Activated CD4-positive, CD25-positive, alpha-beta regulatory T cell treated with anti-CD3 and anti-CD28 coated beads, Interleukin-2, amount 50 U/mL, for 24 hours (primary cell): ENCODE data around the gene FAM20A.
"Not testable (repeated sequence)": the region's sequence is repeated elsewhere in the genome, so short reads cannot be mapped to it uniquely, and the experiment has no call there.

Experiments
- ATAC-seq, 2 donors: fragments of 150-1000 bp; cut with Tn5 transposase; one replicate each; pipeline ENCODE4 v1.10.0; 2021; ENCODE audit warnings: mild to moderate bottlenecking in 1 of 2, moderate library complexity in 1 of 2

FAM20A gene

DNA sequence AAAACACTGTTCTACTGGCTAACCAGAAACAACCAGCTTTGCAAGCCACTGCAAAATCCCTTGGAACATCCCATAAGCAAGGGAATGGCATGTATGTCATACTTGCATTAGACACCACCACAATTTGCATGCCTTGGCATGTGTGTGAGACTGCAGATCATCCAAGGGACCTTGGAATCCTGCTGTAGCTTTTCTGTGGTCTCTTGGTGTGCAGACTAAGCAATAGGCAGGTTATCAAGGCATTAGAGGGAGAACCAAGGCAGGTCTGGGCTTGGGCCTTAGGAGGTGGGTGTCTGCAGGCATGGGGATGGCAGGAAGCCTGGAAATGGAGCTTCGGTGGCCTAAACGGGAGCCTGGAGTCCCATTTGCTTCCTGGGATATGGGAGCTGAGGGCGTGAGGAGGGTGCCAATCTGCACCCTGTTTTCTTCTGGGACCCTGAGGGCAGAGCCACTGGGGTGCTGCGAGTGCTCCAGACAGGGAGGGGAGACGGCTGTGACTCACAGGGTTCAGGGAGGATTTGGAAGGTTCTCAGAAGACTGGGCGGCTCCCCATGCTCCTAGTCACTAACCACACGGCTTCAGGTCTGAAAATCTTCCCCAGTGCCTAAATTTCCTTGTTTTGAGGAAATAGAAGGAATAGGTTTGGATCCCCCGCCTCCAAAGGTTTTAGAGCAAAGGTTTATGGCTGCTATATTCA, 36.6 kb downstream of the FAM20A start:
- no peak for ATAC-seq

DNA sequence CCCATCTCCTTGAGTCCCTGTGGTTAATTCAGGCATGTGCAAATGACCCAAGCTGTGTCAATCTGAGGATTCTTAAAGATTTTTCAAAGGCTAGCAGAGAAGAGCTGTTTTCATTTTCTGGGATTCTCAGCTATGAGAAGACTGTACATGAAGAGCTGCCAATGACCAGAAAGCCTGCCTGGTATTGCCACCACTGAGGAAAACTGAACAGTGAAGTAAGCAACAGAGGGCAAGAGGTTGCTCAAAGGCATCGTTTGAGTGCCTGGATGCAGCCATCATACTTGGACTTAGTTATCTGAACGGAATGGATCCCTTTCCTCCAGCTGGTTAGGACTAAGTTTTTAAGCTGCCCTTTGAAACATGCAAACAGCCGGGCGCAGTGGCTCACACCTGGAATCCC, 38.4 kb downstream of the FAM20A start:
- no peak for ATAC-seq

DNA sequence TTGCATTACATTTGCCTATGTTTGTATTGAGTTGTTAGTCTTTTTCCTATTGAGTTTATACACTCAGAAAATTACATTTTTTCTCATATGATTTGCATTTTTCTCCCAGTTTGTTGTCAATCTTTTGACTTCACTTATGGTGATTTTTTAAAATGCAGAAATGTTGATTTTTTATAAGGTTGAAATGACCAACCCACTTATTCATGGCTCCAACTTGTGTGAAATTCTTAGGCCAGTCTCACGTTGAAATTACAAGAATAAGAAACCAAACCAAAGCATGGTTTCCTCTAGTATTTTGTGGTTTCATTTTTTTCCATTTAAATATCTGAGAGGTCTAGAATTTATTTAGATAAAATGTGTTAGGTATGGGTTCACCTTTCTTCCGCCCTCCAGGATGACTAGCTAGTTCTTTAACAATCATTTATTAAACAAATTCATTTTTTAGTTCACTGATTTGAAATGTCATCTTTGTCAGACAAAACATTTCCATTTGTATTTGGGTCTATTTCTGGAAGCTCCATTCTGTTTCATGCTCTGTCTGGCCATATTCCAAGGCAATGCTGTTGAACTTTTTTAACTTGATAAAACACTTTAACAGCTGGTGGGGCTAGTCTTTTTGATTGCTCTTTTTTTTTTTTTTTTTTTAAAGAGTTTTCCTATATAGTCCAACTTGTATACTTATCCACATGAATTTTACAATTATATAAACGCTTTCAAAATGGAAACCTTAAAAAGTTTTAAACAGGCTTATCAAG, 40.0 kb downstream of the FAM20A start:
- no peak for ATAC-seq

DNA sequence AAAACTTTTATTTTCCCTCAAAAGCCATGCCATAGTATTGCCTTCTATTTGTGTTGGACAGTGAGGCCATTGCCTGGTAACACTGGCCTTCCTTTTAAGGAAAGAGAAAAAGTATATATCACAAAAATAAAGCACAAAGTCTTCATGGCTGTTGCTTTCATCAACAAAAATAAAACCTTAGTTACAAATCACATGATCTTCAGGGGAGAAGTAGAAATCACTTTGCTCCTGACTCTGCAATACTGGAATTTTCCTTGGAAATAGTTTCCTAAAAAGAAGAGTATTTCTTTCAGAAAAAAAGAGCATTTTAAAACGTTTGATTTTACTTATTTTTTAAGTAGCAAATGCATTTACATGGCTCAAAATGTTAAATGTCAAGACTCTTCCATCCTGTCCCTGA, 41.9 kb downstream of the FAM20A start:
- no peak for ATAC-seq

DNA sequence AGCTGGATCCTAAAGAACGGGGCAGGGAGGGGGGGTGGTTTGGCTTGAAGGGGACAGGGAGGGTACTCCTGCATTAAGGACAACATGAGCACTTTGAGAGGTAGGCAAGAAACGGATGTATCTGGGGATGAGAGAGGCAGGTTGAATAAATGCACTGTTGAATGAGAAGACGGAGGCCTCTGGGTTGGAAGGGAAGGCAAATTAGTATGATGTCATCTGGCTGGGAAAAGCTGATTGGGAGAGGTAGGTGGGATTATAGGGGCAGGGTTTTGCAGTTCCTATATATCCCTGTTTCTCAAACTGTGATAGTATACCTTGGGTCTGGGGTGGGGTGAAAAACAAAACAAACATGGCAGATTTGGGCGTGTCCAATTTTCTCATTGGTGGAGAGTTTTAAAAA, 44.6 kb downstream of the FAM20A start:
- no peak for ATAC-seq

DNA sequence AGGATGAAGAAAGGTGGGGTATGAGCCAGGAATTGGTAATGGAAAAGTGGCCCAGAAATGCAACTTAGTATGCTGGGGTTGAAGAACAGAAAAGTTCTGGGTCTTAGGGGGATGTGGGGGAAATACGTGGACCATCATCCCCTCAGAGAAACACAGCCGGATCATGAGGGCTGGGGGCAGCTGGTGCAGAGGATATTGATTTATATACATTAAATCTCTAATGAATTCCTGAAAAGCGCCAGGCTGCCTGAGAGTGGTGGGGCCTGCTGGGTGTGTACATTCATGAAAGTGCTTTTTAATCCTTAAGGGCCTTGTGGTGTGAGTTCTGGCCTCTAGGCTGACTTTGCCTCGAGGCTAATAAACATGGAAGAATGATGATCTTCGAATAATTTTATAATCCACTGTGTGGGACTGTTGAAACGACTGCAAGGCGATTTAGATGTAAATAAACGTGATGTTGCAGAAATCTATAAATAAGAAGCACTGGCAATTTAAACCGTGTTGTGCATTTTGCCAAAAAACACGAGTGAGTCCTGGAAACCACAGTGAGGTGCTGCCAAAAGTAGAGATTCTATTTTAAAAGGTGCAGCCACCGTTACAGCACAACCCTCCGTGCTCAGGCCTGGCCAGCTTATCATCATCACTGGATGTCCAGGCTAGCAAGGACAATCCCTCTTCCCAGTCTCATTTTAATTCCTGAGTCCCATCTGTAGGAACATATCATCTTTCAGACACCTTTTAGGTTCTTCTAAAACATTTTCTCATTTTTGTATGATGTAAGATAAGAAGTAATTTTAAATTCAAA, 56.9 kb downstream of the FAM20A start:
- no peak for ATAC-seq

DNA sequence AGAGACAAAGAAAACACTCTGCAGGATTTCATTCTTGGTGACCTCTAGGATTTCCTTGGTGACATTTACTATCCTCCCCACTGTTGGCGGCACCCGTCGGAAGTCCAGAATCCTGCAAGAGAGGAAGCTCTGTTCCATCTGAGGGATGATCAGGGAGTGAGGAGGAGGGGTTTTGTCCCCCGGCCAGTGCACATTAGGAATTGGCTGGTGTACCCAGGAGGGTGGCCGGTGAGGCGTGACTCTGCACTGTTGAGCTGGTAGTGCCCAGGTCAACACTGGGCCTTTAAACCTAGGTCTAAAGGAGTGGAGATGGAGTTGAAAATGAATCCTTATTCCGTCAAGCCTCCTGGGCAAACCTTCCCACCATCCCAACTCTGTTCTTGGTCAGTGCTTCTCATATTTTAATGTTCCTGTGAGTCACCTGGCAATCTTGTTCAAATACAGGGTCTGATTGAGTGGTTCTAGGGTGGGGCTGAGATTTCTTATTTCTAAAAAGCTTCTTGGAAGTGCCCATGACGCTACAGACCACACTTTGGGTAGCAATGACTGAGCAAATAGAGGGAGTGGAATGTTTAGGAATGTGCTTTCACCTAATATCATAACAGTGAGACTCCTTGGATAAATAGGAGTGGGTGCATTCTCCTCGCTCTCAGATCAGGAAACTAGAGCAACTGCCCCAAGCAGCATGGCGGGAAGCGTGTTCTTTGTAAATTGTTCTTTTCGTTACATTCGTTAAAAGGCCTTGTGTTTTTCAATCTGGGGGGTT, 58.3 kb downstream of the FAM20A start:
- no peak for ATAC-seq

DNA sequence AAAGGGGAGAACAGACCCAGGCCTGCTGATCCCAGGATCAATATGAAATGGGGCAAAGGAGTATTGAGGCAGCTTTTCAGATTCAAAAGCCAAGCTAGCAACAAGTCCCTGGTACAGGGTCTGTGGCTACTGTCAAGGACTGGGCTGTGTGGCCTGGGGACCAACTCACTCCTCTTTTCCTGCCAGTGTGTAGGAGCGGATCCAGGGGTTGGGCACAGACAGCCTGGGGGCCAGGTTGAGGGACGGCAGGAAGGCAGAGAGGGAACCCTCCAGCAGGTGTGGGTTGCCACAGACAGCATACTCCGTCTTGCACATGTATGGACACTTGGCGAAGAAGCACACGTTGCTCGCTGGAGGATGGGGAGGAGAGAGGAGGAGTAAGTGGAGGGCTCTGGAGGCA, 59.4 kb downstream of the FAM20A start:
- no peak for ATAC-seq

DNA sequence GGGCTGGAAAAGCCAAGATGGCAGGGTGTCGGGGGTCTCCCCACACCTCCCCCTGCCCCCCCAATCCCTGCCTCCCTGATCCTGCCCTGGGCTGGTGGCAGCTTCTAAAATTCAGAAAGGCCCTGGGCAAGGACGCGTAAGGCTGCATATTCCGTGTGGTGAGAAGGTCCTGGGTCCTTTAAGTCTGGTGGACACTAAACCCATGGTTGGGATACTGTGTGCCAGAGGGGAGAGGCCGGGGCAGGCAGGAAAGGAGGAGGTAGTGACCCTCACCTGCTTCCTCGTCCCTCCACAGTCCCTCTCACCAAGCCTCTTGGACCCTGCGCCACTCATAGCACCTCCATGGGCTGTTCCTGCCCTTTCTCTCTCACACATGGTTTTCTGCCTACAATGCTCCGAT, 60.2 kb downstream of the FAM20A start:
- no peak for ATAC-seq

DNA sequence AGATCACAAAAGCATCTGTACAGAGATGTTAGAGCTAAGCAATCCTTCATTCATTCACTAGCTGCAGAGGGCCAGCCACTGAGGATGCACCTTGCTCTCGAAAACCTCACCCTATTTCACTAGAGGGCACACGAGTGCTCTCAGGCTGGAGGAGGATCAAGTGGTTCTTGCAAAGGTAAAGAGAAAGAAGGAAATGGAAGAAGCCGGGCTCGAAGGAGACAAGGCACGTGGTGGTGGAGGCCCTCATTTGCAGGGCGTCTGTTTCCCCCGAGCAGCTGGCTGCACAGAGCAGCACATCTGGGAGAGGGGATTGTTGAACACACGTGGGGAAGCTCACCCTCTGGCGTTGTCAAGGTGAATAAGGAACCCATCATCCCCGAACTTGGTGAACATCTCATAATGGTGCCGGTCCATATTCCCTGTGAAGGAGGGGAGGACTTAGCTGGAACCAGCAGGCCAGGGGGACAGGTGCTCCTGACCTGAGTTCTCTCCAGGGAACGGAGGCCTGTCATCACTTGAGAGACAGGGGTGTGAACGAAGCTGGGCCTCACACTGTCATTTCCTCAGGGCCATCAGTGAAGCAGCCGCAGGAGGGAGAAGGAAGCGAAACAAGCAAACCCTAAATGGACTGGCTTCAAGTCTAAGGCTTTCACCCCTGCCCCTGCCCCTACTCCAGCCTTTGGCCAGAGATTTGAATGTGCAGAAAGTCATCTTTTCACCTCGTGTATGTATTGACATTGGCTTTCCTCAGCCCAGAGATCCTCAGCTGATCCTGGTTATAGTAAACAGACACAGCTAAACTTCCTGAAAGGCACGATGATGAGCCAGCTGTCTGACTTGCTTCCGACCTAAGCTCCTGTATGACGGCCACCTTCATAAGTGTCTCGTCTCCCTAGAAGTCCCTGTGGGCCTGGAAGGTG, 61.4 kb downstream of the FAM20A start:
- no peak for ATAC-seq

DNA sequence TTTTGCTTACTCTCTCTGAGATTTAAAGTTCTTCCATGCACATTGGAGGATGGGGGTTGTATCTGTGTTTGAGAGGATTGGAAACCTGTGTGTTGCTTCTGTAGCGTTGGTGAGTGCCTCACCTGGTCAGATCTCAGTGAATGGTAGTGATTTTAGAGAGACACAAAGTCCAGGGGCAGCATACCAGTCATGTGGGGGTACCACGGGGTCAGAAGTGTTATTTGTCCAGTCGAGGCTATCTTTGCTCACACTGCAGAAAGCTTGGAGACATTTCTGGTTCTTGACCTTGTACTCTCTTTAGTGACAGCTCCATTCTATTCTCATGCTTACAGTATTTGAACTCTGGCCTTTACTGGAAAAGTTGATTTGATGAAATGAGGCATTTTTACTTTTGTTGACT, 65.2 kb downstream of the FAM20A start:
- no peak for ATAC-seq

DNA sequence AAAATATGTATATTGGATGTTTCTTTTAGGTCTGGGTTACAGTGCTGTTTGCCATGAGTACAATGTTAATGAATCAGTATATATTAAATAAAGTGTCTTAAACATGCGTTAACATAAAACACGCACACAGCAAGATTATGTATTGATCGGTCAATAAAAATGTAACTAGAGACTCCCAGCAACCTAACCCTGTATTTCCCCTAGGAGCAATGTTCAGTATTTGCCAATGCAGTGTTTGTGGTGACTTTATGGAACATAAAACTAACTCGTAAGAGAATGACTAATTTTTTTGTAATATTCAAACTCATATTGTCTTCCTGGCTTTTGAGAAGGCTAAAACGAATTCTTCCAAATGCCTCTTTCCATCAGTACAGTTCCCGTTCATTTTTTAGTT, 66.5 kb downstream of the FAM20A start:
- ATAC-seq: no peak

DNA sequence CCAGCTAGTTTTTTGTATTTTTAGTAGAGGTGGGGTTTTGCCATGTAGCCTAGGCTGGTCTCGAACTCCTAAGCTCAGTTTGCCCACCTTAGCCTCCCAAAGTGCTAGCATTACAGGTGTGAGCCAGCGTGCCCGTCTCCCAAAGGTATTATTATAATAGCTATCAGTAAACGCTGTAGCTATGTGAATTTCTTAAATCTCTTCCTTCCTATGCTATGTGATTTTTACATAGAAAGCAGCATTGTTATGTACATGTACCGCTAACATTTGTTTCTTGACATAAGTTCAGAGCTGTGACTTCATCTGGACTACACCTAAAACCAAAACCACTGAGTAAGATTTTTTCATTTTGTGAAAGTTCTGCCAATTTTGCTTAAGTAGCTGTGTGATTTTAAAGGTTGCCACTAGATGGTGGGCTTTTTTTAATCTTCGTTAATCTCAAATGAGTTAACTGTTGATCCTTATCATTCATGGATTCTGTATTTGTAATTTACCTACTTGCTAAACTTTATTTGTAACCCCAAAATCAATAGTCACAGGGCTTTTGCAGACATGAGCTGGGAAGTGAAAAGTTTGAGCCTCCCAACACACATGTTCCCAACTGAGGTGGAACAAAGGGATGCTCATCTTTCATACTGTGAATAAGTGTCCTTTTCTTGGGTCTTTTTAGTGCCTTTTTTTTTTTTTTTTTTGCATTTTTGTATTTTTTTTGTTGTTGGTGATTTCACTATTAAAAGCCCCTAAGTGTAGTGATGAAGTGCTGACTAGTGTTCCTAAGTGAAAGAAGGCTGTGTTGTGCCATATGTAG, 67.1 kb downstream of the FAM20A start:
- peak; percentile 28 to 41 for ATAC-seq

DNA sequence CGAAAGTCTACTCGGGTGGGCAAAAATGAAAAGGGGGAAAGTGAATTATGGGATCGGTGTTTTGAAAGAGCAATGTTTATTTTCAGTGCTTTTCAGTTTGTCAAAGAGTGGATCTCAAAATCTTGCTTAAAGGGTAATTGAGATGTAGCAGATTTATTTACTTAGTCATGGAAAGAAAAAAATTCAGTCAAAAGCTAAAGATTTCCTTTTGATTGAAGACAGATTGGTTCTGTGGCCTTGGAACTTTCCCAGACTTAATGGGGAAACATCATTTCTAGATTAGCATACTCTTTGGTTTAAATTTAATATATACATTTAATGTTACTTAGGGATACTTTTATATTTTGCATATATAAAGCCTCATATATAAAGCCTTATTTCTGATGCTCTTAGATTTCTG, 68.3 kb downstream of the FAM20A start:
- ATAC-seq: no peak

DNA sequence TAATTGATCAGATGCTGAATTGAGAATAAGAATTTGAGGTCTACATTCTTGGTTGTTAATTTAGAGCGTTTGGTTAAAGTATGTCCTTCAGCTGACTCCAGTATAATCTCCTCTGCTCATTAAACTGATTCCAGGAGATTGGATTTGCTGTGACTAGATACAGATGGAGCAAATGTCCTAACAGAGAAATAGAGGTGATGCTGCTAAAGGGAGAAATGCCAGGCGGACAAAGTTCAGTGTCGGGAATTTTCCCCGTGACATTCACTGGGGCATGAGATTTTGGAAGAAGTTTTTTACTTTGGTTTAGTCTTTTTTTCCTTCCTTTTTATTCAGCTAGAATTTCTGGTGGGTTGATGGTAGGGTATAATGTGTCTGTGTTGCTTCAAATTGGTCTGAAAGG, 69.9 kb downstream of the FAM20A start:
- no peak for ATAC-seq

DNA sequence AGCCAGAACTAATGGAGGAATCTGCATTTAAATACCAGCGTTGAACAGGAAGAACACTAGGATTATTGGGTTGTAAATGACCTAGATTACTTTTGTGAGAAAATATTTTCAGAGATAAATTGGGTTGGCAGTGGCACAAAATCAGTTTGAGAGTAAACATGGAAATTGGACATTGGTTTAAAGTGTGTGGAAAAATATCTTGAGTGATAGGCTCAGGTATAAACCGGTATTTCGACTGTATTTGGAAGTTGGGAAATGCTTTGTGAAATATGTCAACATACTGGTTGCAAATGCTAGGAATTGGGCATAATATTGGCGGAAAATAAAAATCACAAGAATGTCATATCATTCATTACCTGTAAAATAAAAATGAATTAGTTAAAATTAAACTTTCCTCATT, 73.9 kb downstream of the FAM20A start:
- ATAC-seq: no peak

DNA sequence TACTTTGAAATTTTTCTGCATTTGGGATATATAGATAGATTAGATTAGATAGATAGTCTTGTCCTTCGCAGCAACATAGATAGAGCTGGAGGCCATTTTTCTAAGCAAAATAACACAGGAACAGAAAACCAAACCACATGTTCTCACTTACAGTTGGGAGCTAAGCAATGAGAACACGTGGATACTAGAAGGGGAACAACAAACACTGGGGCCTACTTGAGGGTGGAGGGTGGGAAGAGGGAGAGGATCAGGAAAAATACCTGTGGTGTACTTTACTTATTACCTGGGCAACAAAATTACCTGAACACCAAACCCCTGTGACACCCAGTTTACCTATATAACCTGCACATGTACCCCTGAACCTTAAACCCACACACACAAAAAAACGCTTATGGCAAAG, 74.6 kb downstream of the FAM20A start:
- ATAC-seq: no peak

DNA sequence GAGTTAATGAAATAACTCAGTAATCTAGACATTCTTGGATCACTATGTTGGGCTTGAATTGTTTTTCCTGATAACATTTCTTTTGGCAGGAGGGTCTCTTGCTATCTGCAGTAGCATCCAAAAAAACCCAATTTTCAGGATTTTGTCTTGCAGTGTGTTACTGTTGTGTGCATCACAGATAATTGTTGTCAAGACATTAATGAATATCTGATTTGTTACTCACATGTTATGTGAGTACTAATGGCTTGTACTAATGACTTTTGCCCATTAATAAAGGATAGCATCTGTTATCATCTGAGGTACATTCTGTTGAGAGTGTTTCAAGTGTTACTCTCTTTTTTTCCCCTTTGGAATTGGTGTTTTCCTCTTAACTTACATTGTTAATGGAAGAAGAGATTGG, 78.9 kb downstream of the FAM20A start:
- ATAC-seq: no peak

DNA sequence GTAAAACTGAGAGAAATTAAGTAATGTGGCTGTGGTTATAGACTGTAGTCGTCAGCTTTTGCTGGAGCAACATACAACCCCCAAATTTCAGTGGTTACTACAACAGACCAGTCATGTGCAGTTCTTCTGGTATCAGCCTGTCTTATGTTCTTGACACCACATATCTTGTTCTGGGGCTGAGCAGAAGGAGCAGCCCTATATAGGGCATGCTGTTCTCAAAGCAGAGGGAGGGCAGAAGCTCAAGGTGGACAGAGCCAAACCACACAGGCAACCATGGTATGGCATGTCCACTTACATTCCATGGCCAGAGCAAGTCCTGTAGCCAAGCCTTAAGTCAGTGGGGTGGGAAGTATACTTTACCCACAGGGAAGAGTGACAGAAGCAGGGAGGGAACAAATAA, 81.3 kb downstream of the FAM20A start:
- ATAC-seq: no peak

DNA sequence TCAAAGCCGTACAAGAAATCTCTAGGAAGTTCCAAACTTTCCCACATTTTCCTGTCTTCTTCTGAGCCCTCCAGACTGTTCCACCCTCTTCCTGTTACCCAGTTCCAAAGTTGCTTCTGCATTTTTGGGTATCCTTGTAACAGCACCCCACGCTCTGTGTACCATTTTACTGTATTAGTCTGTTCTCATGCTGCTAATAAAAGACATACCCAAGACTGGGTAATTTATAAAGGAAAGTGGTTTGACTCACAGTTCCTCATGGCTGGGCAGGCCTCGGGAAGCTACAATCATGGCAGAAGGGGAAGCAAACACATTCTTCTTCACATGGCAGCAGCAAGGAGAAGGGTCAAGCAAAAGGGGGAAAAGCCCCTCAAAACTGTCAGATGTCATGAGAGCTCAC, 82.1 kb downstream of the FAM20A start:
- ATAC-seq: not testable (repeated sequence)
